Suprapubic skin (tissue), 4 donors: ENCODE measurements around the gene DRD4. TPM values are rescaled to one million over a fixed set of nuclear protein-coding genes. Genes with fewer than 3 reads are reported as not detected.

ENCODE experiments used
- DNase-seq, 2 donors: peaks; one replicate each; pipeline ENCODE4 v3.0.0-alpha.2; 2019; ENCODE audit warnings: low spot score in 2 of 2
- H3K27ac ChIP-seq: fragments of 200-600 bp; sonication (generic); one replicate; pipeline ENCODE4 v1.5.1; 2019
- H3K27me3 ChIP-seq: fragments of 200-600 bp; sonication (generic); one replicate; pipeline ENCODE4 v1.5.1; 2019
- H3K36me3 ChIP-seq: fragments of 200-600 bp; sonication (generic); one replicate; pipeline ENCODE4 v1.5.1; 2019
- H3K4me1 ChIP-seq: fragments of 200-600 bp; sonication (generic); one replicate; pipeline ENCODE4 v1.5.1; 2019
- H3K4me3 ChIP-seq: fragments of 200-600 bp; sonication (generic); one replicate; pipeline ENCODE4 v1.5.1; 2019; ENCODE audit warnings: mild to moderate bottlenecking
- H3K9me3 ChIP-seq: fragments of 200-600 bp; sonication (generic); one replicate; pipeline ENCODE4 v1.5.1; 2019
- CTCF ChIP-seq, 2 donors: fragments of 200-600 bp in 1 of 2; fragments of 450-650 bp in 1 of 2; sonication (generic) in 1 of 2; IDR thresholded peaks; one replicate each; pipeline ENCODE4 v1.5.1; 2016 to 2019; ENCODE audit warnings: antibody characterized with exemption in 2 of 2, mild to moderate bottlenecking in 1 of 2, moderate library complexity in 1 of 2
- EP300 ChIP-seq: sonication (generic); formaldehyde crosslinking; IDR thresholded peaks from one replicate; pipeline ENCODE4 v1.6.1; 2017; ENCODE audit warnings: antibody characterized with exemption
- POLR2A ChIP-seq, 2 donors: fragments of 450-650 bp; IDR thresholded peaks; one replicate each; pipeline ENCODE4 v1.6.1; 2017; ENCODE audit warnings: antibody characterized with exemption in 2 of 2, mild to moderate bottlenecking in 2 of 2, moderate library complexity in 2 of 2
- POLR2AphosphoS5 ChIP-seq, 3 donors: sonication (generic); formaldehyde crosslinking; IDR thresholded peaks; one replicate each; pipeline ENCODE4 v1.6.1; 2017; ENCODE audit warnings: antibody characterized with exemption in 3 of 3
- WGBS: methylation state at CpG from one replicate; pipeline ENCODE4 v1.1.5; 2018; 5-methylcytosine and 5-hydroxymethylcytosine counted together
- total RNA-seq, 4 donors: library from RNA; depleted of rRNA; stranded (reverse); fragments of >200 nt; gene quantifications; one replicate each; pipeline ENCODE4 v1.1.0, GENCODE V29; 2016

DRD4 gene
- total RNA-seq, 4 donors from 2014 or later, result 0.97 to 1.2 TPM; not detected in 2

GRCh38 chr11:612201-612960, 24.7 kb upstream of the DRD4 start:
- H3K27me3 ChIP-seq, result no peaks in the 10 kb centered on the region
- H3K36me3 ChIP-seq, result peaks cover 60% of the 10 kb centered on the region
- H3K4me3 ChIP-seq, result no peak overlapping the region
- H3K9me3 ChIP-seq, result no peaks in the 10 kb centered on the region
- H3K27ac ChIP-seq, result peak overlapping the region; percentile 15
- TF ChIP-seq EP300 (no peak), POLR2AphosphoS5 (IDR thresholded peaks at IDR 0.05) (no peak), POLR2A (IDR thresholded peaks at IDR 0.05) (no peak), CTCF (IDR thresholded peaks at IDR 0.05) (no peak)
- 42% methylated on average over 10 of the region's 27 CpGs for WGBS
- peak in 1 of 2 donors; percentile 73 for DNase-seq
- peaks cover 51% of the 10 kb centered on the region for H3K4me1 ChIP-seq

GRCh38 chr11:612961-613300, 24.1 kb upstream of the DRD4 start:
- peaks cover 51% of the 10 kb centered on the region for H3K4me1 ChIP-seq
- no peaks in the 10 kb centered on the region for H3K9me3 ChIP-seq
- H3K27me3 ChIP-seq, result no peaks in the 10 kb centered on the region
- H3K4me3 ChIP-seq, result no peak overlapping the region
- H3K36me3 ChIP-seq, result peaks cover 55% of the 10 kb centered on the region
- no peak for TF ChIP-seq EP300
- WGBS, result 91% methylated on average over 4 of the region's 10 CpGs
- H3K27ac ChIP-seq, result no peak overlapping the region
- peak in 1 of 2 donors; percentile 64 for DNase-seq

GRCh38 chr11:613369-613968, 23.6 kb upstream of the DRD4 start:
- DNase-seq, result peak; percentile 86 to 92
- H3K36me3 ChIP-seq, result peaks cover 49% of the 10 kb centered on the region
- WGBS, result 42% methylated on average over 25 of the region's 36 CpGs

GRCh38 chr11:614021-614622, 22.9 kb upstream of the DRD4 start:
- WGBS, result 82% methylated on average over 7 of the region's 14 CpGs
- Histone ChIP-seq H3K4me1 (peaks cover 51% of the 10 kb centered on the region), H3K27ac (peak overlapping the region; percentile 86), H3K4me3 (peak overlapping the region; percentile 79), H3K27me3 (no peaks in the 10 kb centered on the region), H3K36me3 (peaks cover 43% of the 10 kb centered on the region), H3K9me3 (no peaks in the 10 kb centered on the region)
- DNase-seq, result peak in 1 of 2 donors; percentile 77
- no peak for TF ChIP-seq EP300

More at GRCh38 chr11:613369-613968, 23.6 kb upstream of the DRD4 start:
- Histone ChIP-seq H3K9me3 (no peaks in the 10 kb centered on the region), H3K4me1 (peaks cover 51% of the 10 kb centered on the region), H3K4me3 (peak overlapping the region; percentile 79), H3K27ac (peak overlapping the region; percentile 86), H3K27me3 (no peaks in the 10 kb centered on the region)
- TF ChIP-seq EP300 (no peak), POLR2A (IDR thresholded peaks at IDR 0.05) (no peak), POLR2AphosphoS5 (IDR thresholded peaks at IDR 0.05) (no peak), CTCF (IDR thresholded peaks at IDR 0.05) (no peak)

- H3K36me3 ChIP-seq, result peaks cover 35% of the 10 kb centered on the region
- no peaks in the 10 kb centered on the region for H3K9me3 ChIP-seq
- peak in 1 of 2 donors; percentile 73 for DNase-seq
- TF ChIP-seq CTCF (IDR thresholded peaks at IDR 0.05) (no peak), POLR2AphosphoS5 (IDR thresholded peaks at IDR 0.05) (peak in 1 of 3 donors; percentile 10)
- peak overlapping the region; percentile 86 for H3K27ac ChIP-seq
- peaks cover 51% of the 10 kb centered on the region for H3K4me1 ChIP-seq
- peak overlapping the region; percentile 79 for H3K4me3 ChIP-seq
- 46% methylated on average over 9 of the region's 68 CpGs for WGBS
- no peaks in the 10 kb centered on the region for H3K27me3 ChIP-seq
These were observed 22.2 kb upstream of the DRD4 start for GRCh38 chr11:614623-615503.
